NCI-H82 treated with DMSO at 0.1 percent for 48 hours (cell line): ENCODE data around the gene RTN3.

Source experiments
- DNase-seq: peaks from one replicate; lab custom pipeline; 2025; ENCODE audit not compliant: unreplicated experiment; lab: John Stamatoyannopoulos, UW

Gene RTN3

DNA sequence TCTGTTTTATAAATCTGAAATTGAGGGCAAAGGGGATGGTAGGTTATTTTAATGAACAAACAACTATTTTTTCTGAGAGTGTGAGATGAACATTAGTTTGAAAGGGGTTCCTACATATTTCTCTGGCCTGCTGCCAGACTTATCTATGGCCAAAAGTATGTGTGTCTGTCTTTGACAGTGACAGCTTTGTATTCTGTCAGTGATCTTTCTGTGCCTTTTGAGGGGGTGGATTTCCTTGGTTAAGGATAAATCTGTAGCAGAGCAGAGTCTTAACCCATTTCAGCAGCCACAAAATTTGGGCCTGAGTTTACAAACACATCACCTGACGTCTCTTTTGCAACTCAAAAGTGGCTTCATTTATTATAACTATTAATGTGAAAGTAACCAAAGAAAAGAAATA is 56.4 kb downstream of the RTN3 start:
- DNase-seq: no peak

DNA sequence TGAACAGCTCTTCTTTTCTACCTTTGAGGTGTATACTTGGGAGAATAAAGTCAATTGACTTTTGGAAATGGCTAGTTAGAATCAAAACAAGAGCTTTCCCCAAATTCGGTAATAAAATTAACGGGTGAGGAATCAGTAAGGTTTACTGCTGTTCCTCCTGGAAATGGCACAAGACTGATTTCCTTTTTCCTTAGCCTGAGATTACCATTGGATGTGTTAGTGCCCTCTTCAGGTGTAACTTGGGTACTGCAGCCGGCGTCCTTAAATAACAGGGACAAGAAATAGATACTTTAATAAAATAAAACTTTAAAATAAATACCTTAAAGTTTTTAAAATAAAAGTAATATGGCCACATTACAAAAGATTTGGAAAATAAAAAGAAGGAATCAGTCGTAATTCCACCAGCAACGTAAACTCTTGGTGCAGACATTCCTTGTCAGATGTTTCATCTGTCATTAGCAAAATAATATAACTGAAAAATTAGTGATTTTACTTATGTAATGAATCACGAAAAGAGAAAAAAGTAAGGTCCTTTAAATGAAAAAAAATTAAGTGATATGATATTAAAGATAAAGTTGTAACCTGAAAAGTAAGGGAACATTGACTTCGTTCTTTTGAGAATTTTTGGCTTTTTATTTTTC is 57.5 kb downstream of the RTN3 start:
- DNase-seq: peak; percentile 8

DNA sequence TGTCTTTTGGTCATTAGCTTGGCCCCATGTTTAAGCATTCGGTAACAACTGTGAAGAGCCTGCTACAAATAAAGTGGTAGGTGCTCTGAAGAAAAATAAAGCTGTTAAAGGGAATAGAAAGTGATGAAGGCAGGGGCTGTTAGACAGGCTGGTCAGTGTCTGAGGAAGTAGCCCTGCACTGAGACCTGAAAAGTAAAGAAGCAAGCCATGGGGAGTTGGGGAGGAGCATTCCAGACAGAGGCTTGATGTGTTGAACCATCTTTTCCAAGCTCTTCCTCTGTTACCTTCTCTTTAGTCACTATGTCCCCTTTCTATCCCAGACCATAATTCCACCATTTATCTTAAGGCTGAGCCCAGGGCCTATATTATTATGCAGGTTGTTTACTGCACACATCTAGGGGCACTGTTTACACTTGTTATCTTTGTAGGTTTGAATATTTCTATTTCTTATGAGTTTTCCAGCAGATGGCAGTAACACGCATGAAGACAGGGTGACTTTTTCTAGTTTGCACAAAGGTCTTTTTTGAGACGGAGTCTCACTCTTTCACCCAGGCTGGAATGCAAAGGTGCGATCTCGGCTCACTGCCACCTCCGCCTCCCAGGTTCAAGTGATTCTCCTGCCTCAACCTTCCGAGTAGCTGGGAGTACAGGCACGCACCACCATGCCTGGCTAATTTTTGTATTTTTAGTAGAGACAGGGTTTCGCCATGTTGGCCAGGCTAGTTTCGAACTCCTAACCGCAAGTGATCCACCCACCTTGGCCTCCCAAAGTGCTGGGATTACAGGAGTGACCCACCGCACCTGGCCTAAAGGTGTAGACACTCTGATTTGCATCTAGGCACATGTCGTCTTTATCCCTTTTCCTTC is 64.2 kb downstream of the RTN3 start:
- DNase-seq: no peak

DNA sequence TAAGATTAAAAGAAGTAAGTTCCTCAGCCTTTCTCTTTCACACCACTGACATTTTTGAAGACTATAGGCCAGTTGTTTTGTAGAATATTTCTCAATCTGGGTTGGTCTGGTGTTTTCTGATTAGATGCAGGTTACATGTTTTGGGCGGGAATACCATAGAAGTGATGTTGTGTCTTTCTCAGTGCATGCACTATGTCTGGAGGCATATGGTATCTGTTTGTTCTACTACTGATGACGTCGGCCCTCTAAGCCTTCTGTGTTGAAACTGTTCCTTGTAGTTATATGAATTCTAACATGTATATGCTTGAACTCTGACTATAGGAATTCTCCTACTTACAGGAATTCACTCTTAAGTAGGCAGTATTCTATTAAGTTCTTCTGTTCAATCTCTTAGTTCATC is 65.7 kb downstream of the RTN3 start:
- no peak for DNase-seq

DNA sequence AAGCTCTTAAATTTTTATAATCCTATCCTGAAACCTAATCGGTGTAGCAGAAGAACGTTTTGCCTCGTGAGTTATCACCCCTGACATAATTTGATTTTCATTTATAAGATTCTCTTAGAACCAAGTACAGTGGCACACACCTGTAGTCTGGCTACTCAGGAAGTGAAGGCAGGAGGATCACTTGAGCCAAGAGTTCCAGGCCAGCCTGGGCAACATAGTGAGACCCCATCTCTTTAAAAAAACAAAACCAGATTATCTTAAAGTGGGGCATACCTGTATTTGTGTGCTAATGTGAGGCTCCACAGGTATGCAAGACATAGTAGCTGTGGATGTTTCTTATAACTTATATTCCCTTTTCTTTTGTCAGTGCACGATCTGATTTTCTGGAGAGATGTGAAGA is 68.3 kb downstream of the RTN3 start:
- no peak for DNase-seq

DNA sequence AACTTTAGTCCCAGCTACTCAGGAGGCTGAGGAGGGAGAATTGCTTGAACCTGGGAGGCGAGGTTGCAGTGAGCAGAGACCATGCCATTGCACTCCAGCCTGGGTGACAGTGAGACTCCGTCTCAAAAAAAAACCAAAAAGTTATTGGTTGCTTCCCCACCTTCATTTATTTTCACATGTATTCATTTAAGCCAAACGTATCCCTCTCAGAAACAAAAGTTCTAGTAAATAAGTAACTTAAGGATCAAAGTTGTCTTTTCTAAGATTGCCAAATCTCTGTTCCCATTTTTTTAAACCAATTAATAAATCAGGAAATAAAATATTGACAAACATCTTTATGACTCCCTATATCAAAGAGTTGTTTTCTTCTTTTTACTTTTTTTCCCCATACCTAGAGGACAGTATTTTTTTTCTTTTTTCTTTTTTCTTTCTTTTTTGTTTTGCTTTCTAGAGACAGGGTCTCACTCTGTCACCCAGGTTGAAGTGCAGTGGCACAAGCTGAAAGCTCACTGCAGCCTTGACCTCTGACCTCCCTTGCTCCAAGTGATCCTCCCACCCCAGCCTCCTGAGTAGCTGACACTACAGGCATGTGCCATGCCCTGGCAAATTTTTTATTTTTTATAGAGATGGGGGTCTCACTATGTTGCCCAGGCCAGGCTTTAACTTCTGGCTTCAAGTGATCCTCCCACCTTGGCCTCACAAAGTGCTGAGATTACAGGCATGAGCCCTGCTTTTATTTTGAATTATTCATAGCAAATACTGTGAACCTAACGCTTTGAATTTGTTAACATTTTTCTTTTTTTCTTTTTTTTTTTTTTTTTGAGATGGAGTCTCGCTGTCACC is 75.8 kb downstream of the RTN3 start:
- no peak for DNase-seq

DNA sequence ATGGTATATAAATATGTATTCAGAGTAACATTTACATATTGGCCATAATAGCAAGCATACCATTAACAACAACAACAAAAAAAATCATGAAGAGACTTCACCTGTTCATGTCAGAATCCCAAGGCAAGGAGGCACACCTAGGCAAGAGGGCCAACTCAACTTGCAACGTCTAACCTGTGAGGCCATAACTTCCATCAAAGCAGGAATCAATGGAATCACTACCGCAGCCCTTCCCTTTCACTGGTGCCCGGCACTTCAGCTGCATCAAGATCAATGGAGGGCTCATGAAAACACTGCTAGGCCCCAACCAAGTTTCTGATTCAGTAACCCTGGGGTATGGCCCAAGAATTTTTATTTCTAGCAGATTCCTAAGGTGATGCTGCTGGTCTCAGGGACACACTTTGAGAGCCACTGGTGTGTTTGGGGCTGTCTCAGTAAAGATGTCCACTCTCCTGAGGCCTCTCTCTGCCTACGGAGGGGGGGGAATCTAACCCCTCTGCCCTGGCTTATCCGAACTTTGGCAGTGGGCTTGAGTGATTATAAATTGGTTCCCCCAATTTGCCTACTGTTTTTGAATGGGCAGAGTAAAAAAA is 79.3 kb downstream of the RTN3 start:
- DNase-seq: no peak

DNA sequence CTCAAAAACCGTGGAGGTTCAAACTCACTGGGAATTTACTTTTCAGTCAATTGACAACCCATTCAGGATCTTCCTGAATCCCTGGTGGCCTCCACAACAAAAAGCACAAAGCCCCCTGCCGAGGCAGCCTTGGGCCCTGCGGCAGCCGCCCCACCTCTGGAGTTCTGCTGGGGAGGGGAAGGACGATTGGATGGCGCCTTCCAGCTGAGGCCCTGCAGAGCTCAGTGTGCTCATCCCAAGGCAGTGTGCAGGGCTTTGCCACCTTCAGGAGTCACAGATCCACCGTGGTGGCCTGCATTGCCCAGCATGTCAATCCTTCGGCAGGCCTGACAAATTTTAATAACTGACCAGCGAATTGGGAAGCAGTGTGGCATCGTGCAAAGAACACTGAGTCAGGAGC is 79.9 kb downstream of the RTN3 start:
- no peak for DNase-seq

DNA sequence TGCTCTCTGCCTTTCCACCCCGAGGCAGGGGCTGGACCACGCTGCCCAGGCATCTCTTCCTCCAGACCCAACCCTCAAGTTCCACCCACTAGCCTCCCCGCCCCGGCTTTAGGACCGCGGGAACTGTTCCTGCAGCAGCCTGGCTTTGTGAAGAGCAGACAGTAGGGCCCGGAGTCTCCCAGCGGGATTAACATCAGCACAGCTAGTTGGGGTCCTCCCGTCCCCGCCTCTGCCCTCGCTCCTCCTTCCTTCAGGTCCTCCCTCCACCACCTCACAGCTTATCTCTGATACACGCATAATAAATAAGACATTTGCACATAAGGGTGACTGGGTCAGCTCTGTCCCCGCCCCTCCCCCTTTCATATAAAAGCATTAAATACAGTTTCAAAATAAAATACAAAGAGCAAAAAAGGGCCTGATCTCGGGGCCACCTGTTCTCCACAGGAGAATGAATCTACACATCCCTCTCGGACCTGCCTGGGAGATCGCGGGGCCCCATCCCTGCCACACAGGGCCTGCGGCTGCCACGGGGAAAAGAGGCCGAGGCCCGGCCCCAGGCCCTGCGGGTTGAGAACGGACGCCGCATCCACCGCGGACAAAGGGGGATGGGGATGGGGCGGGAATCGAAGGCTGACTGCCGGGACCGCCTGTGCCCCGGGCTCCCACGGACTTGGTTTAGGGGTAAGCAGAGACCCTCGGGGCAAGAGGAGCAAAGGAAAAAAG is 80.8 kb downstream of the RTN3 start:
- peak; percentile 46 for DNase-seq

DNA sequence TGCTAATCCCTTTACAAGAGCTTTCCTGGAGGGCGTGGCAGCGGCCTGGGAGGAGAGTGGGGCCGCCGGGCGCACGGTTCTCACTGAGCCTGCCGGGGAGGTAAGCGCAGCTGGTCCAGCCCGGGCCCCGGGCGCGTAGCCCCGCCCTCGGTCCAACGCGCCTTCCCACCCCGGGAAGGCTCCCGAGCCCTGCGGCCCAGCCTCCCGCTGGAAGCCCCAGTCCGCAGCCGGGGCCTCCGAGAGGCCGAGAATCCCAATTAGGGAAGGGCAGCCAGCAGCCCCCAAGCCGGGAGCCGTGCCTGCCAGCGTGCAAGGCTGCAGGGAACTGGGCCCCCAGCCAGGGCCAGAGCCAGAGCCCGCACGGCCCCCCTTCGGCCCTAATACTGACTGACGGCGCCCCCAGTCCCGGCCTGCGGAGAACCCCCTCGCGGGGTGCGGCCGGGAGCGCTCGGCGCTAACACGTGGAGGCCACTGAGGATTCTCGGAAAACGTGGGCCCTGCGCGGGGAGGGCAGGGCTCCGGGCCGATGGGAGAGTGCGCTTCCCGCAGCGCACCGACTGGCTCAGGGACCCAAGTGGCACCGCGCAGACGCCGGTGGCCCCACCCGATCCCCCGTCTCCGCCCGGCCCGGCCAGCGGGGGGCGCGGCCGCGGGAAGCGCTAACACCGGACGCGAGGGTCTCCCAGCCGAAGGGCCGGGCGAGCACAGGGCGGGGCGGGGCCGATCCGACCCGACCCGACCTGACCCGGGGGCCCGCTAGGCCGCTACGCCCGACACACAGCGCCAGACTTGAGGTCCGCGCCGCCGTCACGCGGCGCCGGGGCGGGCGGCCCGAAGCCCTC is 81.6 kb downstream of the RTN3 start:
- DNase-seq: peak; percentile 52

DNA sequence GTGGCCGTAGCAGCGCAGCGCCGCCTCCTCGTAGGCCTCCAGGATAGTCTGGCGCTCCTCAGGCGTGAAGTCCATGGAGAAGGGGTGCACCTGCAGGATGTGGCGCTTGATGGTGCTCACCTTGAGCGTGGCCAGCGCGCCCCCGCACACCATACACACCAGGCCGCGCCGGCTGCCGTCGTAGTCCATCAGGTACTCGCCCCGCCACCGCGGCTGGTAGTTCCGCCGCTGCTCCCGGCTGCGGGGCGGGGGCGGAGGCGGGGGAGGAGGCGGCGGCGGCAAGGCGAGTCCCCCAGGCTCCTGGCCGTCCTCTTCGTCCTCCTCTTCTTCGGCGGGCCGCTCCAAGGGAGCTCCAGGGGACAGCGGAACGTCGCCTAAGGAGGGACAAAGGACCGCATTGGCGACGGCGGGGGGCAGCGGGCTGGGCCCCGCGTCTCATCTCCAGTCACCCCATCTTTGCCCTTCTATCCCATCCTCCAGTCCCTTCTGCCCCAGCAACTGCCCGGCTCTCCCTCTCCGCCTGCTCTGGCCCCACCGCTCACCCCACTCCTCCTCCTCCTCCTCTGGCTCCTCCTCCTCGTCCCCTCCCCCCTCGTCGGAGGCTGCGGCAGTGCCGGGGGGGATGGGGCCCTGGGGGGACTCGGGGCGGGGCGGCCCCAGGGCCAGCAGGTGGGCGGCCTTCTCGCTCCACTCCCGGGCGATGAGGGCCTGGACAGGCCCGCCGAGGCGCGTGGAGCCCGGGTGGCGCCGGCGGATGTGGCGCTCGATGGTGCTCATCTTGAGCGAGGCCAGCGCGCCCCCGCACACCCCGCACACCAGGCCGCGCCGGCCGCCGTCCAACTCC is 82.4 kb downstream of the RTN3 start:
- no peak for DNase-seq

DNA sequence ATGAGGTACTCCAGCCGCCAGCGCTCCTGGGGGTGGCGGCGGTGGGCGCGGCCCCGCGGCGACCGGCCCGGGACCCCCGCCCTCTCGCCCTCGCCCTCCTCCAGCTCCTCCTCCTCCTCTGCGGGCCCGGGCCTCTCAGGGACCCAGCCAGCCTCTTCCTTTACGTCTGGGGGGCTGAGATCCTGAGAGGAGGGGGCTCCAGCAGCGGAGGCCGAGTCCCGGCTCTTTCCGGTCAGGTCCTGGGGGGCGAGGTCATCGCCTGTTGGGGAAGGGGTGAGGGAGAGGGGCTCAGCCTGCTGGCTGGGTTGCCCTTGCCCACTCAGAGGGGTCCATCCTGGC is 83.0 kb downstream of the RTN3 start:
- DNase-seq: no peak

DNA sequence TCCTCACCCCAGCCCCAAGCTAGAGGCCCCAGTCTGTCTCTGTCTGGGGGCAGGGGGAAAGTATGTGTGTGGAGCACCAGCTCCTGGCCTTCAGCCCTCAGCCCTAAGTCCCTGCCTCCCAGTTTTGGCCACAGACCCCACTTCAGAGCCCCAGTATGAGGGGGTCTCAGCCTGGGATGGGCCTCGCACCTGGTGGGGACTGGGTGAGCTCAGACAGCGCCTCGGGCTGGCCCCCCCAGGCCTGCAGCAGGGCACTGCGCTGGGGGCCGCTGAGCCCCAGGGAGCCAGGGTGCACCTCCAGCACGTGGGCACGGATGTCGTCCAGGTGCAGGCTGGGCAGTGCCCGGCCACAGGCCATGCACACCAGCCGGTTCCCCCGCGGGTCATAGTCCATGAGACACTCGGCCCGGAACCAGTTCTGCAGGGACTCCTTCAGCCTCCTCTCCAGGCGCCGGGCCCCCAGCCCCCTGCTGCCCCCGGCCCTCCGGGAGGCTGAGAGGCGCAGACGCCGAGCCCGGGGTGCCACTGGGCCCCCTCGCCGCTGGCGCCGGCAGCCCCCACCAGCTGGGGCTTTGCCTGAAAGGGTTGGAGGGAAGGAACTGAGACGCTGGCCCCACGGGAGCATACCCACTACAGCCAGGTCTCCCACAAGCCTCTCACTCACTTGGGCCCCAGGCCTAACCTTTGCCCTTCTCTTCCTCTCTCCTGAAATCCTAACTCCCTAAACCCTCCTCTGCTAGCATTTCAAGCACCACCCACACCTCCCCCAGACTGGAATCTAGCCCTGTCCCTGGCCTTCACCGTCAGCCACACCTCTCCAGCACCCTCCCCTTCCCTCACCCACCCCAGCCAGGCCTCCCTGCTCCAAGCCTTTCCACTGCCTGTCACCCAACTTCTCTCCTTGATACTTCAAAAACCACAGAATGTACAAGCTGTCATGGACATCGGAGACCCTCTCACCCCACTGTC is 83.7 kb downstream of the RTN3 start:
- no peak for DNase-seq

DNA sequence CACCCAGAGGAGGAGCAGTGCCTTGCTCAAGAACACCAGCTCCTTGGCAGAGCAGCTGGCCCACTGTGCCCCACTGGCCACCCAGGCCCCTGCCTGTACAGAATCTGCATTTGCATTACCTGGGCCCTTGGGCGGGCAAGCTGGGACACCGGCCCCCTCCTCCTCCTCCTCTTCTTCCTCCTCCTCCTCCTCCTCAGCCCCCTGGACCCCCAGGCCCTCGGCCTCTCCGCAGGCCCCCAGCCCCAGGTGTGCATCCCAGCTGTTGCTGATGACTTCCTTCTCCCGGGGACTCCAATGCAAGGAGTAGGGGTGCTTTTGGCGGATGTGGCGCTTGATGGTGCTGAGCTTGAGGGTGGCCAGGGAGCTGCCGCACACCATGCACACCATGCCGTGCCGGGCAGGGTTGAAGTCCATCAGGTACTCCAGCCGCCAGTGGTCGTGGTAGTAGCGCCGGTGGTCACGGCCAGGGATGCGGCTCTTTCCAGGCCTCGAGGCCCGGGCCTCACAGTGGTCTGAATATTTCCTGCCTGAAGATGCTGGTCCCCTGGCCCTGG is 84.5 kb downstream of the RTN3 start:
- DNase-seq: no peak

DNA sequence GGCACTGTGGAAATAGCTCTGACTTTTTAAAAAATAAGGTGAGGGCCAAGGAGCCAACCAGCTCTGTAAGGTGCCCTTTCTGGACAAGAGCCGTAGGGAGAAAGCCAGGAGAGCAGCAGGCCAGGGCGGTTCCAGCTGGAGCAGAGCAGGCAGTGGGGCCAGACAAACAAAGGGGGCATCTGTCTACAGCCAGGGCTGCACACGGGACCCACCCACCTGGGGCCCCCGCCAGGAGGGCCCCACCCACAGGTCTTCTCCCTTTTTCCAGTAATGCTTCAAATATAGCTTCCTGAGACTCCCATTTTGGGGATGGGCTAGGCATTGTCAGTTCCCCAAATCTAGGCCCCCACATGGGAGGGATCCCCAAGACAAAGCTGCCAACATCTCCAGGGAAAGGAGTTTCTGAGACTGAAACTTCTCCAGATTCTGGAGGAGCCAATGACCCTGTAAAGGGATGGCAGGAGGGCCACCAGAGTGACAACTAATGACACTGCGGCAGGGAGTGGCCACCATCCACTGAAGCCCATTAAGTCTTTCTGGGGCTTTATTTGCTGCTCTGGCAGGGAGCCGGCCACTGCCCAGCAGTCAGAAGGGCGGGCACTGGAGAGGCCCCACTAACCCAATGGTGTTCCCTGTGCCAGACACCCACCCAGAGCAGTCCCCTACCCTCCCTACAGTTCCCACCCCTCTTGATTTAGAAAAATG is 85.4 kb downstream of the RTN3 start:
- DNase-seq: no peak

DNA sequence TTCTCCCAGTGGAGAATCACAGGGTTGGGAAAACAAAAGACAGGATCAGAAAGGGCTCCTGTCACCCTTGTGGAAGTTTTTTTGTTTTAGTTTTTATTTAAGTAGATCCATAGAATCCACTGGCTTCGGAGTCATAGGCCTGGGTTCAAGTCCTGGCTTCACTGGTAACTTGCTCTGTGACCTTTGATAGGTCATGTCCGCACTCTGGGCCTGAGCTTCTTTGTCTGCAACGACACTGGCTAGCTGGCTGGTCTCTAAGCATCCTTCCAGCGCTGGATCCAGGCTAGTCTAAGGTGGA is 85.9 kb downstream of the RTN3 start:
- no peak for DNase-seq

DNA sequence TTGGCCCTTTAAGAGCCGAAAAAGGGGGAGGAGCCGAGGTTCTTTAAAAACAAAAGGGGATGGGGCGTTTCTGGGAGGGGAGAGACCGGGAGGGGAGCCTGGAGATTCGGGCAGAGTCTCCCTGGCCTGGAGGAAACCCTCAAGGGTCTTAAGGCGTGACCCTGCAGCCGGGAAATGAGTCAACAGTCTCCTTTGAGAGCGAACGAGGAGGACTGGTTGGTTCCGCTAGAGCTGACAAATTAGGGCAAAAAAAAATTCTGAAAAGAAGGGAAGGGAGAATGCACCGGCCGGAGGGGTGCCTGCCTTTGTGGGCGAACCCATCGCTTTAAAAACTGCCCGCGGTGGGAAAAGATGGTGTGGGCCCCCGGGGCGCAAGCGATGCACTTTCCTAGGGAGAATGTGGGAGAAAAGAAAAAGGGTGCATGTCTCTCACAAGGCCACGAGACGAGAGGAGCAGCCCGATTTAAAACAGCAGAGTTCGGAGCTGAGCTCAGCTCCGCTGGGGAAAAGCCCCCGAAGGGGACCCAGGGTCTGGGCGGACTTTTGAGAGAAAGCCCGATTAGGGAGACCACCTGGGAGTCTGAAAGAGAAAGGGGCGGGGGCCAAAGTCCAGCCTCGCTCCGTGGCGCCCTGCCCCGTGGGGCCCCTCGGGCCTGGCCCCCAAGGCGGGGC is 86.4 kb downstream of the RTN3 start:
- DNase-seq: peak; percentile 29
